ENCODE results near the gene CFDP1.

The CFDP1 gene

GRCh38 chr16:75309156-75309555, 124.1 kb downstream of the CFDP1 start:
- Histone ChIP-seq H3K9me2 (replicated peaks; ENCODE audit: low read depth, low read length) (no peaks in the 10 kb centered on the region), H3K36me3 (ENCODE audit: insufficient read depth, low read length) (no peaks in the 10 kb centered on the region), H3K27me3 (ENCODE audit: insufficient read depth, low read length, poor library complexity, severe bottlenecking) (no peaks in the 10 kb centered on the region), H4K20me1 (ENCODE audit: insufficient read depth, low read length, poor library complexity, severe bottlenecking) (no peaks in the 10 kb centered on the region), H3K9me3 (ENCODE audit: insufficient read depth, low read depth, low read length) (no peaks in the 10 kb centered on the region), H3K79me2 (ENCODE audit: insufficient read depth, low read length) (no peaks in the 10 kb centered on the region), H3K4me2 (ENCODE audit: low read depth, low read length, poor library complexity, severe bottlenecking) (no peak overlapping the region), H3F3A (ENCODE audit: low read depth) (peaks cover 9% of the 10 kb centered on the region; the same call in 1 of the 2 replicates), H3K9ac (ENCODE audit: low read depth, low read length, poor library complexity, severe bottlenecking) (no peak overlapping the region), H3K4me1 (ENCODE audit: insufficient read depth, low read length, poor library complexity, severe bottlenecking) (peaks cover 31% of the 10 kb centered on the region), H2AFZ (ENCODE audit: low read length) (no peak overlapping the region), H3K4me3 (ENCODE audit: low read length, poor library complexity, severe bottlenecking) (no peak overlapping the region)
- TF ChIP-seq CTCF (conservative IDR thresholded peaks at IDR 0.05; ENCODE audit: low read length): no peak
- TF ChIP-seq EZH2phosphoT487 (IDR thresholded peaks at IDR 0.05; ENCODE audit: borderline replicate concordance): no peak

GRCh38 chr16:75308011-75308410, 125.3 kb downstream of the CFDP1 start:
- no peak overlapping the region for H3K9ac ChIP-seq (ENCODE audit: low read depth, low read length, poor library complexity, severe bottlenecking)
- peaks cover 9% of the 10 kb centered on the region; the same call in 1 of the 2 replicates for H3F3A ChIP-seq (ENCODE audit: low read depth)

GRCh38 chr16:75307506-75307905, 125.8 kb downstream of the CFDP1 start:
- Histone ChIP-seq H3K36me3 (ENCODE audit: insufficient read depth, low read length) (peaks cover 3% of the 10 kb centered on the region; the same call in 1 of the 2 replicates), H3K9me3 (ENCODE audit: insufficient read depth, low read depth, low read length) (no peaks in the 10 kb centered on the region), H3K9me2 (replicated peaks; ENCODE audit: low read depth, low read length) (no peaks in the 10 kb centered on the region), H3K79me2 (ENCODE audit: insufficient read depth, low read length) (no peaks in the 10 kb centered on the region), H3K4me3 (ENCODE audit: low read length, poor library complexity, severe bottlenecking) (no peak overlapping the region), H2AFZ (ENCODE audit: low read length) (no peak overlapping the region), H3K27me3 (ENCODE audit: insufficient read depth, low read length, poor library complexity, severe bottlenecking) (no peaks in the 10 kb centered on the region), H3K4me2 (ENCODE audit: low read depth, low read length, poor library complexity, severe bottlenecking) (no peak overlapping the region), H3K9ac (ENCODE audit: low read depth, low read length, poor library complexity, severe bottlenecking) (no peak overlapping the region), H3F3A (ENCODE audit: low read depth) (peaks cover 9% of the 10 kb centered on the region; the same call in 1 of the 2 replicates), H3K4me1 (ENCODE audit: insufficient read depth, low read length, poor library complexity, severe bottlenecking) (peaks cover 33% of the 10 kb centered on the region), H4K20me1 (ENCODE audit: insufficient read depth, low read length, poor library complexity, severe bottlenecking) (no peaks in the 10 kb centered on the region)
- TF ChIP-seq CTCF (conservative IDR thresholded peaks at IDR 0.05; ENCODE audit: low read length) (no peak), EZH2phosphoT487 (IDR thresholded peaks at IDR 0.05; ENCODE audit: borderline replicate concordance) (no peak)

More at GRCh38 chr16:75308011-75308410, 125.3 kb downstream of the CFDP1 start:
- Histone ChIP-seq H3K9me2 (replicated peaks; ENCODE audit: low read depth, low read length) (no peaks in the 10 kb centered on the region), H3K9me3 (ENCODE audit: insufficient read depth, low read depth, low read length) (no peaks in the 10 kb centered on the region), H3K4me1 (ENCODE audit: insufficient read depth, low read length, poor library complexity, severe bottlenecking) (peaks cover 33% of the 10 kb centered on the region), H2AFZ (ENCODE audit: low read length) (no peak overlapping the region), H3K4me3 (ENCODE audit: low read length, poor library complexity, severe bottlenecking) (no peak overlapping the region), H4K20me1 (ENCODE audit: insufficient read depth, low read length, poor library complexity, severe bottlenecking) (no peaks in the 10 kb centered on the region), H3K27me3 (ENCODE audit: insufficient read depth, low read length, poor library complexity, severe bottlenecking) (no peaks in the 10 kb centered on the region), H3K36me3 (ENCODE audit: insufficient read depth, low read length) (0 out of 2 replicates have a peak, but pooled peaks cover 3% of the 10 kb centered on the region), H3K4me2 (ENCODE audit: low read depth, low read length, poor library complexity, severe bottlenecking) (no peak overlapping the region), H3K79me2 (ENCODE audit: insufficient read depth, low read length) (no peaks in the 10 kb centered on the region)
- TF ChIP-seq EZH2phosphoT487 (IDR thresholded peaks at IDR 0.05; ENCODE audit: borderline replicate concordance) (no peak), CTCF (conservative IDR thresholded peaks at IDR 0.05; ENCODE audit: low read length) (no peak)

All from Loucy (cell line).